SK-N-SH (cell line): Measurements from ENCODE around the gene CAP2.

Experiments used
- CTCF ChIP-seq: fragments of 200-600 bp; sonication (generic); IDR thresholded peaks from 2 replicates; pipeline ENCODE4 v1.6.1; 2017; ENCODE audit warnings: antibody characterized with exemption, mild to moderate bottlenecking, moderate library complexity
- EZH2phosphoT487 ChIP-seq: fragments of 200-600 bp; sonication (generic); IDR thresholded peaks from 2 replicates; pipeline ENCODE4 v1.6.1; 2017; ENCODE audit warnings: low read depth, mixed run types, mild to moderate bottlenecking, antibody characterized with exemption, moderate library complexity, borderline replicate concordance
- NFIC ChIP-seq: IDR thresholded peaks from 2 replicates; pipeline ENCODE4 v1.4.0; 2012; ENCODE audit warnings: borderline replicate concordance
- POLR2AphosphoS5 ChIP-seq: IDR thresholded peaks from 2 replicates; pipeline ENCODE4 v1.6.1; 2012; ENCODE audit warnings: low read depth, low read length
- ZBTB33 ChIP-seq: IDR thresholded peaks from 2 replicates; pipeline ENCODE4 v1.4.0; 2012; ENCODE audit warnings: low read depth, borderline replicate concordance

GRCh38 chr6:17577059-17577458 is 183.7 kb downstream of the CAP2 start:
- no peak for TF ChIP-seq EZH2phosphoT487
- no peak for TF ChIP-seq ZBTB33
- TF ChIP-seq CTCF: no peak
- TF ChIP-seq POLR2AphosphoS5: no peak
- no peak for TF ChIP-seq NFIC
